ENCODE results near the gene NFIA. TPM values are rescaled to one million over a fixed set of nuclear protein-coding genes. Genes with fewer than 3 reads are reported as not detected.
A peak's percentile ranks its signal among the peaks of the same experiment; 100 is the strongest.

Gene NFIA
- total and polyA plus RNA-seq, 9 of the 15 experiments (the other 6 are each of a cell fraction or from before 2014, with no cell fraction given): 5.3 to 24.9 (median 9.8) TPM

DNA sequence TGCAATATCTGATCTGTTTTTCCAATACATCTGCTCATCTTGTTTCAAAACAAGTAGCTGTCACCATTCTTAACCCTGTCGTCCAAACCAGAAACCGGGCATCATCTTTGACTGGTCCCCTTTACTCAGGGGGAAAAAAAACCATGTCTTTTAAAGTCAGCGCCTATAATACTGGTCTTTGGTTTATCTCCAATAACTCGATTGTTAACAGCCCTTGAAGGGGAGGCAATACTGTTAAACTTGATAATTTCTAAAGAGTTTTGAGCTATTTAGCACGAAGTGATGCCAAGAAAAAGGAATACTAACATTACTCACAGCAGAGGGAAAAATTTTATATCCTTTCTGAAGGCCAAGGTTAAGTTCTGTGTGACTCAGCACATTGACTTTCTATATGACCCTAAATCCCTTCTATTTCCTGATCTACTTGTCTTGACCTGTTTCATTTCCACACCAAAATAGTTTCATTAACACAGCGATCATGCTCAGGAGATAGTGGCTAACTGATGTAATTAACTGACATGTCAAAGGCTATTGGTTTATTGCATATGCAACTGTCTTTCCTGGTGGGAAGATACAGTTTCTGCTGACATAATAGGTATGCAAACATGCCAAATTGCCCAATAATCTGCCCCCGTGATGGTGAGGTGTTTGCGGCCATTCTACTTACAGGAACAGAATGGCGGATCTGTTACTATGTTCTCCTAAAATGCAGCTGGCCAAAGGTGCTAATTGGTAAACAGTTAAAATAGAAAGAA is 59.1 kb downstream of the NFIA start (continued):
- TF ChIP-seq RBM22 (IDR thresholded peaks at IDR 0.05; ENCODE audit: low read depth, low read length, poor library complexity, severe bottlenecking): no peak
- TF ChIP-seq, protein P1, sequence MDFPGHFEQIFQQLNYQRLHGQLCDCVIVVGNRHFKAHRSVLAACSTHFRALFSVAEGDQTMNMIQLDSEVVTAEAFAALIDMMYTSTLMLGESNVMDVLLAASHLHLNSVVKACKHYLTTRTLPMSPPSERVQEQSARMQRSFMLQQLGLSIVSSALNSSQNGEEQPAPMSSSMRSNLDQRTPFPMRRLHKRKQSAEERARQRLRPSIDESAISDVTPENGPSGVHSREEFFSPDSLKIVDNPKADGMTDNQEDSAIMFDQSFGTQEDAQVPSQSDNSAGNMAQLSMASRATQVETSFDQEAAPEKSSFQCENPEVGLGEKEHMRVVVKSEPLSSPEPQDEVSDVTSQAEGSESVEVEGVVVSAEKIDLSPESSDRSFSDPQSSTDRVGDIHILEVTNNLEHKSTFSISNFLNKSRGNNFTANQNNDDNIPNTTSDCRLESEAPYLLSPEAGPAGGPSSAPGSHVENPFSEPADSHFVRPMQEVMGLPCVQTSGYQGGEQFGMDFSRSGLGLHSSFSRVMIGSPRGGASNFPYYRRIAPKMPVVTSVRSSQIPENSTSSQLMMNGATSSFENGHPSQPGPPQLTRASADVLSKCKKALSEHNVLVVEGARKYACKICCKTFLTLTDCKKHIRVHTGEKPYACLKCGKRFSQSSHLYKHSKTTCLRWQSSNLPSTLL (IDR thresholded peaks at IDR 0.05): no peak
- TF ChIP-seq ZNF282 (CRISPR knock-in tag; IDR thresholded peaks at IDR 0.05): no peak
- TF ChIP-seq YY1 (IDR thresholded peaks at IDR 0.05; ENCODE audit: borderline replicate concordance in 1 of 3, control insufficient read depth in 1 of 3, extremely low read depth in 1 of 3, insufficient read depth in 3 of 3, insufficient read length in 1 of 3, insufficient replicate concordance in 2 of 3, low read depth in 1 of 3, low read length in 2 of 3): peak in 1 of 3 experiments; percentile 30
- no peak for TF ChIP-seq GTF2A2 (tag; IDR thresholded peaks at IDR 0.05)
- TF ChIP-seq STAG1 (CRISPR knock-in tag; IDR thresholded peaks at IDR 0.05; ENCODE audit: borderline replicate concordance): no peak
- TF ChIP-seq MEF2D (tag; conservative IDR thresholded peaks at IDR 0.05; ENCODE audit: low read depth): peak; percentile 84
- TF ChIP-seq MLX (CRISPR knock-in tag; conservative IDR thresholded peaks at IDR 0.05): no peak
- TF ChIP-seq ELF1 (tag; IDR thresholded peaks at IDR 0.05): peak; percentile 59; the same call in 1 of the 2 replicates
- TF ChIP-seq RBBP5 (IDR thresholded peaks at IDR 0.05; ENCODE audit: borderline replicate concordance, insufficient read depth, low read length, poor library complexity, severe bottlenecking): no peak
- TF ChIP-seq PHB (CRISPR knock-in tag; IDR thresholded peaks at IDR 0.05): no peak
- no peak for TF ChIP-seq ZBTB2 (IDR thresholded peaks at IDR 0.05)
- TF ChIP-seq CBX8 (IDR thresholded peaks at IDR 0.05; ENCODE audit: borderline replicate concordance, extremely low read depth, low read depth, low read length, poor library complexity, severe bottlenecking): no peak
- no peak for TF ChIP-seq SREBF2 (CRISPR knock-in tag; IDR thresholded peaks at IDR 0.05)
- TF ChIP-seq, protein P2, sequence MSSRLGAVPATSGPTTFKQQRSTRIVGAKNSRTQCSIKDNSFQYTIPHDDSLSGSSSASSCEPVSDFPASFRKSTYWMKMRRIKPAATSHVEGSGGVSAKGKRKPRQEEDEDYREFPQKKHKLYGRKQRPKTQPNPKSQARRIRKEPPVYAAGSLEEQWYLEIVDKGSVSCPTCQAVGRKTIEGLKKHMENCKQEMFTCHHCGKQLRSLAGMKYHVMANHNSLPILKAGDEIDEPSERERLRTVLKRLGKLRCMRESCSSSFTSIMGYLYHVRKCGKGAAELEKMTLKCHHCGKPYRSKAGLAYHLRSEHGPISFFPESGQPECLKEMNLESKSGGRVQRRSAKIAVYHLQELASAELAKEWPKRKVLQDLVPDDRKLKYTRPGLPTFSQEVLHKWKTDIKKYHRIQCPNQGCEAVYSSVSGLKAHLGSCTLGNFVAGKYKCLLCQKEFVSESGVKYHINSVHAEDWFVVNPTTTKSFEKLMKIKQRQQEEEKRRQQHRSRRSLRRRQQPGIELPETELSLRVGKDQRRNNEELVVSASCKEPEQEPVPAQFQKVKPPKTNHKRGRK (tag; IDR thresholded peaks at IDR 0.05): no peak
- no peak for TF ChIP-seq KLF10 (CRISPR knock-in tag; IDR thresholded peaks at IDR 0.05)
- TF ChIP-seq CREB1 (IDR thresholded peaks at IDR 0.05): no peak
- no peak for TF ChIP-seq CREB1 (CRISPR knock-in tag; IDR thresholded peaks at IDR 0.05)
- TF ChIP-seq PPARD (CRISPR knock-in tag; IDR thresholded peaks at IDR 0.05): no peak
- no peak for TF ChIP-seq SPI1 (IDR thresholded peaks at IDR 0.05; ENCODE audit: borderline replicate concordance, low read depth, low read length)
- TF ChIP-seq CREM (IDR thresholded peaks at IDR 0.05; ENCODE audit: low read depth): peak; percentile 55; the same call in 1 of the 2 replicates
- no peak for TF ChIP-seq ZC3H4 (CRISPR knock-in tag; IDR thresholded peaks at IDR 0.05; ENCODE audit: borderline replicate concordance)
